ENCODE results near the gene HPCAL1.

- no peak for TF ChIP-seq POLR2A (IDR thresholded peaks at IDR 0.05; ENCODE audit: low read depth, low read length)
- TF ChIP-seq CTCF (conservative IDR thresholded peaks at IDR 0.05; ENCODE audit: low read depth, low read length), result no peak
- TF ChIP-seq SMC3 (IDR thresholded peaks at IDR 0.05; ENCODE audit: low read depth, low read length), result no peak
- no peak for TF ChIP-seq USF2 (IDR thresholded peaks at IDR 0.05; ENCODE audit: low read depth, low read length)
- no peak for TF ChIP-seq BHLHE40 (IDR thresholded peaks at IDR 0.05; ENCODE audit: low read depth, low read length)
- TF ChIP-seq MAFK (IDR thresholded peaks at IDR 0.05; ENCODE audit: low read depth, low read length), result no peak
- no peak for TF ChIP-seq ELK1 (IDR thresholded peaks at IDR 0.05; ENCODE audit: borderline replicate concordance, low read depth, low read length)
- no peak for TF ChIP-seq NFE2L2 (IDR thresholded peaks at IDR 0.05; ENCODE audit: low read depth, low read length)
Measured at GRCh38 chr2:10396464-10396863, 93.8 kb downstream of the HPCAL1 start.
